Brain microvascular endothelial cell (primary cell): Measurements from ENCODE around the gene XPO5.

Experiments
- DNase-seq: peaks from one replicate; pipeline ENCODE4 v3.0.0-alpha.2; 2020
- H3K27ac ChIP-seq: fragments of 250-450 bp; sonication (Bioruptor Pico); 2 replicates; pipeline ENCODE4 v1.5.1; 2020; ENCODE audit warnings: mild to moderate bottlenecking, moderate library complexity
- H3K27me3 ChIP-seq: fragments of 250-450 bp; sonication (Bioruptor Pico); replicated peaks from 2 replicates; pipeline ENCODE4 v1.5.1; 2020; ENCODE audit warnings: mild to moderate bottlenecking
- H3K36me3 ChIP-seq: fragments of 250-450 bp; sonication (Bioruptor Pico); replicated peaks from 2 replicates; pipeline ENCODE4 v1.5.1; 2020; ENCODE audit warnings: mild to moderate bottlenecking
- H3K4me3 ChIP-seq: 2 replicates; pipeline ENCODE4 v1.5.1; 2011; ENCODE audit warnings: low read depth, mild to moderate bottlenecking, control low read depth, low read length, moderate library complexity
- in situ Hi-C: cut with HindIII; loops from 2 replicates; pipeline ENCODE4 v1.10.0; 2017; ENCODE audit warnings: low sequenced_read_pairs, low pct_ligation_motif_present
- TF ChIP-seq, protein P1 (sequence below): IDR thresholded peaks from 2 replicates; pipeline ENCODE4 v1.5.1; 2011; ENCODE audit warnings: low read depth, mild to moderate bottlenecking, moderate library complexity, low read length, control low read depth, inconsistent platforms; ENCODE audit errors: missing control alignments

XPO5 gene

DNA sequence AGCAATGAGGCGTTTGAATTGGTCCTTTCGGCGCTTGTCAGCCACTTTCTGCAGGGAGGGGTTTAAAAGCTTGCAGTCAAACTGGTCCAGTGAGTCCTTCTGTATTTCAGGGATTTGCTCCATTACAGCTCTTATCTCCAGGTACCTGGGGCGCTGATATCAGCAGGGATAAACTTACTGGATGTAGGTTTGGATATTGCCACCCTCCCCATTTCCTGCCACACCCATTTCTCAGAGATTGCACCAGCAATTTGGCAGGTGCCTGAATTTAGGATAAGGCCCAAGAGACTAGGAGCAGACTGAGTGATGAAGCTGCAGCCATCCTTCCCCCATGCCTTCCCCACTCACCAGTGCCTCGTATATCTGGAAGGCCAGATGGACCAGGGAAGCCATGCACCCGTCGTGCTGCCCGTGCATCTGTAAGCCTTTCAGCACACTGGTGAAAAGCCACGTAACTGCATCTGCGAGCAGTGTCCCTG is 51.3 kb downstream of the XPO5 start:
- H3K27me3 ChIP-seq = no peaks in the 10 kb centered on the region
- no peak overlapping the region for H3K27ac ChIP-seq
- in situ Hi-C loops = no loop called here
- H3K4me3 ChIP-seq = no peak overlapping the region
- H3K36me3 ChIP-seq = peaks cover 89% of the 10 kb centered on the region
- TF ChIP-seq, protein P1, sequence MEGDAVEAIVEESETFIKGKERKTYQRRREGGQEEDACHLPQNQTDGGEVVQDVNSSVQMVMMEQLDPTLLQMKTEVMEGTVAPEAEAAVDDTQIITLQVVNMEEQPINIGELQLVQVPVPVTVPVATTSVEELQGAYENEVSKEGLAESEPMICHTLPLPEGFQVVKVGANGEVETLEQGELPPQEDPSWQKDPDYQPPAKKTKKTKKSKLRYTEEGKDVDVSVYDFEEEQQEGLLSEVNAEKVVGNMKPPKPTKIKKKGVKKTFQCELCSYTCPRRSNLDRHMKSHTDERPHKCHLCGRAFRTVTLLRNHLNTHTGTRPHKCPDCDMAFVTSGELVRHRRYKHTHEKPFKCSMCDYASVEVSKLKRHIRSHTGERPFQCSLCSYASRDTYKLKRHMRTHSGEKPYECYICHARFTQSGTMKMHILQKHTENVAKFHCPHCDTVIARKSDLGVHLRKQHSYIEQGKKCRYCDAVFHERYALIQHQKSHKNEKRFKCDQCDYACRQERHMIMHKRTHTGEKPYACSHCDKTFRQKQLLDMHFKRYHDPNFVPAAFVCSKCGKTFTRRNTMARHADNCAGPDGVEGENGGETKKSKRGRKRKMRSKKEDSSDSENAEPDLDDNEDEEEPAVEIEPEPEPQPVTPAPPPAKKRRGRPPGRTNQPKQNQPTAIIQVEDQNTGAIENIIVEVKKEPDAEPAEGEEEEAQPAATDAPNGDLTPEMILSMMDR = no peak
- no peak for DNase-seq

DNA sequence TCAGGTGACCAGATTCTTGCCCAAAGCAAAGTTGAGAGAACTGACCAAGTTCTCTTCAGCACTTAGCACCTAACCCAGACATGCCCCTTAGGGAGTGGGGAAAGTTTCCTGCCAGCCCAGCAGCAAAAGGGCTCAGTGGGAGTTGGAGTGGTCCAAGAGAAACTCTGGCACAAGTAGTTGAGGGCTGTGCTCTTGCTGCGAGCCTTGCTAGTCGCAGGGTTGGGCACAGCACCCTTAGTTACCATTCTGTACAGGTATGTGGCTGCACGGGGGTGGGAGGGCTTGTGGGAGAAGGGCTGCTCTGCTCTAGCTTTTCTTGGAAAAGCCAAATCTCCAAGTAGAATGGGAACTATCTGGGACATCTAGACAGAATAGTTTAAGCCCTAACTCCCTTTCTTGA is 52.6 kb downstream of the XPO5 start:
- H3K27me3 ChIP-seq = no peaks in the 10 kb centered on the region
- no peak overlapping the region for H3K4me3 ChIP-seq
- in situ Hi-C loops = no loop called here
- H3K27ac ChIP-seq = no peak overlapping the region
- TF ChIP-seq, protein P1 = no peak
- DNase-seq = no peak
- peaks cover 86% of the 10 kb centered on the region for H3K36me3 ChIP-seq

DNA sequence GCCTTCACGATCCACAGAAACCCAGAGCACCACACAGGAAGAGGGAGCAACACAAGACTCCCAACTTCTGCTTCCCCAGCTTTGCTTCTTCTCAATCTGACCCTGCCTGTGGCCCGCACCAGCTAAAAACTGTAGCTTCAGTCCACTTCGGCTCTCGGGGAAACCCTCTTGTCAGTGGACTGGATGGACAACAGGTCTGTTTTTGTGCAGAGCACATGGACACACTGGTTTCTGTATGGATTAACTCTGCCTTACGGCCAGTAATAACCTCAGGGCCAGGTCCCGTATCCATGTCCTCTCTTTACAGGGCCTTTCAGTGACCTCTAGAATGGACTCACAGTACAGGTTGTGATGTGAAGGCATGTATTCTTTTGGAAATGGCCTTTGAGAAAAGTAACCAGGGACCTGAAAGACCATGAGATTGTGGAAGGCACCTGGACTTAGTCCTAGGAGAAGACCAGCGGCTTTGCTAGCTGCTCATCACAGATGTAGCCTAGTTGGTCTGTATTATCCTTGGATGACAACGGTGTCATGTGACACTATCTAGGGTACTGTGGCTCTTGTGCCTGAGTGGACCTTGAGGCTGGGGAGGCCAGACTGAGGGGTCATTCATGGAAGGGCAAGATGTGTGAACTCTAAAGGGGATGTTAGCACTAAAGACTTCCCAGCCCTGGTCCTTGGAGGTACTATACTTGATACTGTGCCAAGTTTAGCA is 53.1 kb downstream of the XPO5 start:
- Histone ChIP-seq H3K27ac (no peak overlapping the region), H3K4me3 (no peak overlapping the region), H3K27me3 (no peaks in the 10 kb centered on the region), H3K36me3 (peaks cover 80% of the 10 kb centered on the region)
- no peak for DNase-seq
- in situ Hi-C loops = no loop called here
- TF ChIP-seq, protein P1 = no peak

DNA sequence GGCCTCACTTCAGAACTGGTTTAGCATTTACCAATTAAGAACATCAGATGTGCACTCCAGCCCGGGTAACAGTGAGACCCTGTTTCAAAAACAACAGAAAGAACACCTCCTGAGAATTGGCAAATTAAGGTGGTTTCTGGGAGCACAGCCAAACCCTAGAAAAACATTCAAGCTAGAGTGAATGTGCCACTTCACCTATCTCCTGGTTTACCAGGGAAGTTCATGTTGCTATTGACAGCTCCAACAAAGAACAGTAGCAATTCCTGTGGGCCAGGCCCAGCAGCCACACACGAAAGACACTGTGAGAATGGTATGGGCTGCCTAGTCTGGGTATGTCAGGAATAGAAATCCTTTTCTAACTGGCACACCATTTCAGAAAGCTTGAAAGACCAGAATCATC is 54.0 kb downstream of the XPO5 start:
- peaks cover 74% of the 10 kb centered on the region for H3K36me3 ChIP-seq
- in situ Hi-C loops = no loop called here
- TF ChIP-seq, protein P1 = no peak
- H3K4me3 ChIP-seq = no peak overlapping the region
- H3K27me3 ChIP-seq = no peaks in the 10 kb centered on the region
- no peak for DNase-seq
- no peak overlapping the region for H3K27ac ChIP-seq

DNA sequence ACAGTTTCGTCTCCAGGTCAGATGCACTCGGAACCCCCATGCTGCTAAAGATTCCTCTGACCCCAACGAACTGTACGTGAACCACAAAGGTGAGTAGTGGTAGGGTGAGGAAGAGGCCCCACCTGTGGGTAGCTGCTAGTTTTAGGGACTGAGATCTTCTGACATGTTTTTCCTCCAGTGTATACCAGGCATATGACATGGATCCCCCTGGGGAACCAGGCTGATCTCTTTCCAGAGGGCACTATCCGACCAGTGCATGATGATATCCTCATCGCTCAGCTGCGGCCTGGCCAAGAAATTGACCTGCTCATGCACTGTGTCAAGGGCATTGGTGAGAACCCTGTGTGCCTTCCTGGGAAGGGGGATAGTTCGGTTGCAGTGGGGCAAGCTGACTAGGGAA is 55.7 kb downstream of the XPO5 start:
- no peak for DNase-seq
- no peak overlapping the region for H3K27ac ChIP-seq
- TF ChIP-seq, protein P1 = no peak
- H3K4me3 ChIP-seq = no peak overlapping the region
- peaks cover 62% of the 10 kb centered on the region for H3K36me3 ChIP-seq
- in situ Hi-C loops = no loop called here
- no peaks in the 10 kb centered on the region for H3K27me3 ChIP-seq
